BJ (cell line): ENCODE results near the gene MTNR1B. TPM values are rescaled to one million over a fixed set of nuclear protein-coding genes. Genes with fewer than 3 reads are reported as not detected.

ENCODE experiments used
- CTCF ChIA-PET: fragments of 350-600 bp; formaldehyde crosslinking; extraction: SDS; loops from one replicate; lab custom pipeline; 2021; ENCODE audit warnings: antibody characterized with exemption, inconsistent platforms; lab: Yijun Ruan, JAX
- POLR2A ChIA-PET: fragments of 300-600 bp; sonication (Branson Sonifier 250); formaldehyde crosslinking; extraction: SDS; loops from one replicate; lab custom pipeline; 2021; ENCODE audit warnings: antibody characterized with exemption; lab: Charles Lee
- DNase-seq: peaks from one replicate; pipeline ENCODE4 v3.0.0-alpha.2; 2011; ENCODE audit warnings: low read depth
- H3K27me3 ChIP-seq: 2 replicates; pipeline ENCODE4 v1.6.0; 2011; ENCODE audit warnings: low read length; ENCODE audit not compliant: control insufficient read depth, insufficient read depth
- H3K36me3 ChIP-seq: 2 replicates; pipeline ENCODE4 v1.5.1; 2011; ENCODE audit warnings: low read length; ENCODE audit not compliant: control insufficient read depth, insufficient read depth
- H3K4me3 ChIP-seq: 2 replicates; pipeline ENCODE4 v1.5.1; 2011; ENCODE audit warnings: low read depth, mild to moderate bottlenecking, control low read depth, low read length
- polyA plus RNA-seq: library from polyadenylated mRNA; depleted of rRNA; stranded (reverse); fragments of >200 nt; gene quantifications from 2 replicates; pipeline ENCODE4 v1.2.3, GENCODE V29; 2011
- TF ChIP-seq, protein P1 (sequence below): IDR thresholded peaks from 2 replicates; pipeline ENCODE4 v1.5.1; 2011; ENCODE audit warnings: low read depth, mild to moderate bottlenecking, control low read depth, inconsistent platforms, low read length, moderate library complexity; ENCODE audit not compliant: insufficient read depth

MTNR1B gene
- polyA plus RNA-seq, 1 experiment: not detected

DNA sequence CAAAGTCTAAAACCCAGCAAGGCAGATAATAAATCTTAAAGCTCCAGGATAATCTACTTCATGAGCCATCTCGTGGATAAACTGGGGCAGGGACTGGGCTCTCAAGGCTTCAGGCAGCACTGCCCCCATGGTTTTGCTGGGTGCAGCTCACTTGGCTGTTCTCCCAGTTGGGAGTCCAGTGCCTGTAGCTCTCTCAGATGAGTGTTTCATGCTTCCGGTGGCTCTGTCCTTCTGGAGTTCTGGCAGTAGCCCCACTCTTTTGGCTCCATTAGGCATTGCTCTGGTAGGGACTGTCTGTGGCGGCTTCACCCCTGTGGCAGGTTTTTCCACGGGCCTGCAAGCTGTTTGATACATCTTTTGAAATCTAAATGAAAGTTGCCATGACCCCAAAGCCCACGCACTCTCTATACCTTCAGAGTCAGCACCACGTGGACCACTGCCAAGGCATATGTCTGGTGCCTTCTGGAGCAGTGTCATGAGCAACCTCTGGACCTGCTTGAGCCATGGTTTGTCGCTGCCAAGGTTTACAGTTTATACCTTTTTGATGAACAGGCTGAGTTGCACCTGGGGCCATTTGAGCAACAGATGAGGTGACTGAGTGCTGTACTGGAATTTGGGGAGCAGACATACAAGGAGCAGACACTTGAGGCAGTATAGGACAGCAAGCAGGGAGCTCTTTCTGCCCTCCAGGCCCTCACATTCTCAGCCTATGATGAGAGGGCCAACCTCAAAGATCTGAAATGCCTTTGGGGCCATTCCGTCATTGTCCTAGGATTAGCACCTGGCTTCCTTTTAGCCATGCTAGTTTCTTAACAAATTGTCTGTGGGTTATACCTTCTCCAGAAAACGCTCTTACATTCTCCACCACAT is 48.6 kb downstream of the MTNR1B start:
- Histone ChIP-seq H3K4me3 (no peak overlapping the region), H3K36me3 (no peaks in the 10 kb centered on the region), H3K27me3 (no peaks in the 10 kb centered on the region)
- TF ChIP-seq, protein P1, sequence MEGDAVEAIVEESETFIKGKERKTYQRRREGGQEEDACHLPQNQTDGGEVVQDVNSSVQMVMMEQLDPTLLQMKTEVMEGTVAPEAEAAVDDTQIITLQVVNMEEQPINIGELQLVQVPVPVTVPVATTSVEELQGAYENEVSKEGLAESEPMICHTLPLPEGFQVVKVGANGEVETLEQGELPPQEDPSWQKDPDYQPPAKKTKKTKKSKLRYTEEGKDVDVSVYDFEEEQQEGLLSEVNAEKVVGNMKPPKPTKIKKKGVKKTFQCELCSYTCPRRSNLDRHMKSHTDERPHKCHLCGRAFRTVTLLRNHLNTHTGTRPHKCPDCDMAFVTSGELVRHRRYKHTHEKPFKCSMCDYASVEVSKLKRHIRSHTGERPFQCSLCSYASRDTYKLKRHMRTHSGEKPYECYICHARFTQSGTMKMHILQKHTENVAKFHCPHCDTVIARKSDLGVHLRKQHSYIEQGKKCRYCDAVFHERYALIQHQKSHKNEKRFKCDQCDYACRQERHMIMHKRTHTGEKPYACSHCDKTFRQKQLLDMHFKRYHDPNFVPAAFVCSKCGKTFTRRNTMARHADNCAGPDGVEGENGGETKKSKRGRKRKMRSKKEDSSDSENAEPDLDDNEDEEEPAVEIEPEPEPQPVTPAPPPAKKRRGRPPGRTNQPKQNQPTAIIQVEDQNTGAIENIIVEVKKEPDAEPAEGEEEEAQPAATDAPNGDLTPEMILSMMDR: no peak
- POLR2A ChIA-PET: no interaction called here
- CTCF ChIA-PET: interaction anchor here (2.1 kb wide), 1 partner anchor 9 kb away, joined by 10 read pairs; no protein-coding TSS in a partner anchor
- no peak for DNase-seq

DNA sequence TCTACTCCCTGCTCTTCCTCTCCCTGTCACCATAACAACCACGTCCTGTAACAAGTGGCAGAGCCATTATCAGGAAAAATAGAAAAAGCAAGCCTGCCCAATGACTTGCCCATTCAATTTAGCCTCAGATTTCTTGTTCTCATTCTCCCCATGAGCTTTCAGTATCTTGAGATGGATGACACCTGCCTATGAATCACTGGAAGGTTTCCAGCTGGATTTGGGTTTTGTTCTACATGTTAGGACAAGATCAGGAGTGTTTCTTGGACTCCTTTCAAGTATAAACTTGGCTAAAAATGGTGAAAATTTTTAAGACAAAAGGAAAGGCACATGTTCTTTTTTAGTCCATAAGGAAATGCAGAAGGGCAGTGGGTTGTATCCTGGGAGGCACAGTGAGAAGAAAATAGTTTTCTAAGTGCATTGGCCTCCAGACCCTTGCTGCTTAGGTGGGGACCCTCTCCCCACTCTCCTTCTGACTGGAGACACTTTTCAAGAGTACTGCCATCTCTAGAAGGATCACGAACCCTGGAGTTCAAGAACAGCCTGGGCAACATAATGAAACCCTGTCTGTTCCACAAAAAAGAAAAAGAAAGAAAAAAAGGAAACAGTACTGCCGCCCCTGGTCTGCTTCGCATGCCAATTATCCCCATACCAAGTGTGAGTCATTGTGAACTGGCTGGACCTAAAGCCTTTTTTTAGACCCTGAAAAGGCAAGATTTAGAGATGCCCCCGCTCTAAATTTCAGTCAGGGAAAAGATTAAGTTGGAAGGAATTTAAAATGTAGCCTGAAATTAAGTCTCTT is 51.0 kb downstream of the MTNR1B start:
- no peak for DNase-seq
- Histone ChIP-seq H3K36me3 (no peaks in the 10 kb centered on the region), H3K27me3 (no peaks in the 10 kb centered on the region), H3K4me3 (no peak overlapping the region)
- CTCF ChIA-PET: no interaction called here
- TF ChIP-seq, protein P1: no peak
- POLR2A ChIA-PET: no interaction called here

DNA sequence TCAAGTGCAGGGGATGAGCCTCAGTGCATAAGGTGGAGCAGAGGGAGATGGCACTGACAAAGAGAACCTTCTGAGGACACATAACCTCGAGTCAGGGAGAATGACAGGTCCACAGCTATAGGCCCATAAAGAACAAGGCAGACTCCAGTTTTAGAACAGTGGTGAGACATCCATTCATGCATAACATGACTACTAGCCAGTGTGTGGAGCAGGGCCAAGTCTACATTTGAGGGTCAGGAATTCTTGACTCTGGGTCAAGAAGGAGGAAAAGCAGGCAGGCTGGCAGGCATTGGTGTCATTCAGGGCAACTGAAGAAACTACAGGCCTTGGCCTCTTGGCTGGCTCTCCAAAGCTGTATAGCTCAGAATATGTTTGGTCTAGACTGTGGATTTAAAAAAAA is 54.9 kb downstream of the MTNR1B start:
- DNase-seq: no peak
- H3K36me3 ChIP-seq: no peaks in the 10 kb centered on the region
- no peaks in the 10 kb centered on the region for H3K27me3 ChIP-seq
- no peak overlapping the region for H3K4me3 ChIP-seq
- ChIA-PET CTCF (interaction anchor here (0.8 kb wide), 1 partner anchor 12 kb away, joined by 3 read pairs; no protein-coding TSS in a partner anchor), POLR2A (no interaction called here)
- TF ChIP-seq, protein P1: no peak

DNA sequence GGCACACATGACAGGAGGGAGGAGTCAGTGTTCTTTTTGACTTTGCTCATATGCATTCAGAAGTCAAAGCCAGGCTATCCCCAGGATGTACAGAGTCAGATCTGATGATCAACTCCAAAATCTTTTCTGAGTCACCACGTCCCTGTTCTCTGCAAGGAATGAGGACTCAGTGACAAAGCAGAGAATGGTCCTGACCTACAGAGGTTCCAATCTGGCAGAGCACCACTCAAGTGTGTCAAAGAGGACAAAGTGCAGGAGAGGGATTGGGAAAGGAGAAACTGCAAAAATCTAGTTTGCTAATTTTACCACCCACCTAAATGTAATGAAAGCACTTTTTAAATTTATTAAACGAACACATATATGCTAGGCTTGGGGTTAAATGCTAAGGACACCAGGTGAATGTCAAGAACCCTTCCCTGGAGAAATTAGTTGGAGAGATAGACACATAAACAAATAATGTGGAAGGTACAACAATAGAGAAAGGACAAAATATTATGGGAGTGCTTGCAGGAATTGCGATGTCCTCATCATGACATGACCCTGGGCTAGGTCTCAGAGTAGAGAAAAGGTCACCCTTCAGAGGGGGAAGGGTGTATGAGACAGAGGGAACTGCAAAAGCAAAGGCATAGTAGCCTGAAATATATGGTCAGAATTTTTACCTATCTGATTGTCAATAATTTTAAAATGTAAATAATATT is 56.3 kb downstream of the MTNR1B start:
- no peaks in the 10 kb centered on the region for H3K36me3 ChIP-seq
- no peak for DNase-seq
- H3K27me3 ChIP-seq: no peaks in the 10 kb centered on the region
- TF ChIP-seq, protein P1: no peak
- ChIA-PET POLR2A (no interaction called here), CTCF (no interaction called here)
- no peak overlapping the region for H3K4me3 ChIP-seq
